HG02588 (cell line): Measurements from ENCODE around the gene LSMEM2.
"Not testable (repeated sequence)": the region's sequence is repeated elsewhere in the genome, so short reads cannot be mapped to it uniquely, and the experiment has no call there.

Source experiments
- ATAC-seq: cut with Tn5 transposase; IDR thresholded peaks from one replicate; pipeline ENCODE4 v1.9.1; 2021; ENCODE audit warnings: mild to moderate bottlenecking, moderate library complexity; ENCODE audit not compliant: unreplicated experiment

The LSMEM2 gene

DNA sequence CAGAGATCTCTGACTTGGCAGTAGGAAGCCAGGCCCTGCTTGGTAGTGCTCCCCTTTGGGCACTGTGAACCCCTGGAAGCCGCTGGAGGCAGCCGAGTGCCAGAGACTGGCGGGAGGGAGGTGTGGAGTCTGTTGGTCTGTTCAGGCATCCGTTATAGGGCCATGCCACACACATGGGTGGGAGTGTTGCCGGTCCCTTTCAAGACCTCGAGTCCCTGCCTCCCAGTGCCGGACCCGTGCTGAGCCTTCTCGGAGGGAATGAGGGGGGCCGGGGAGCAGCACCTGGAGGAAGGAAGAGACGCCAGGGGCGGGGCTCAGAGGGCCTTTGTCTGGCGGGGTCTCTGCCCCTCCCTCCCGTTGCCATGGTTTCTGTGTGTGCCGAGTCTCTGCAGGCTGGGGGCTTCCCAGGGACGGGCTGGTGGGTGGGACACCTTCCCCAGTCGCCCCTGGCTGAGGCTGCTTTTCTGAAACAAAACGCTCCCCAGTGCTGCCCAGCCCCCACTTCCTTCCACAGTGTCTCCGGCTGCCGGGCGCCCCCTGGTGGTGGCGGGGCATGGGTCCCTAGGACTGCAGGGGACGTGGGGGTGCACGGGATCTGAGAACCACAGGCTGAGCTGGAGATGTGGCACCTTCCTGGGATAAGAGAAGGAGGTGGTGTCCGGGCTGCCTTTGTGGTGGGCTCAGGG is 32.9 kb upstream of the LSMEM2 start:
- ATAC-seq = peak; percentile 56

DNA sequence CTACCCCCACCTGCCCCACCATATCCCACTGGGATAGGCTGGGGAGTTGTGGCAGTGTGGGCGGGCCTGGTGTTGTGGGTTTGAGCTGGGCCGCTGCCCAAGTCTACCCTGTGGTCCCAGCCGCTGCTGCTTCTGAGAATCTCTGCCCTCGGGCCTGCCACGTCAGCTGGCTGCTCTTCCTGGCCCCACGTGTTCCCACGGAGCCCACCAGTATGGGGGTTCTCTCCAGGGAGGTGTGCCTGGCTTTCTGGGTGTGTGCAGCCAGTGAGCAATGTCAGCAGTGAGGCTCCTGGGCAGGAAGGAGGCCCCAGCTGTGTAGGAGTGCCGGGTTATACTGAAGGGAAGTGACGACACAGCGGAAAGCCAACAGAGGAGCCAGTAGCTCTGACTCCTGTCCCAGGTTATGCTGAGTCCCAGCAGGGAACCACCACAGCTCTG is 32.4 kb upstream of the LSMEM2 start:
- peak; percentile 35 for ATAC-seq

DNA sequence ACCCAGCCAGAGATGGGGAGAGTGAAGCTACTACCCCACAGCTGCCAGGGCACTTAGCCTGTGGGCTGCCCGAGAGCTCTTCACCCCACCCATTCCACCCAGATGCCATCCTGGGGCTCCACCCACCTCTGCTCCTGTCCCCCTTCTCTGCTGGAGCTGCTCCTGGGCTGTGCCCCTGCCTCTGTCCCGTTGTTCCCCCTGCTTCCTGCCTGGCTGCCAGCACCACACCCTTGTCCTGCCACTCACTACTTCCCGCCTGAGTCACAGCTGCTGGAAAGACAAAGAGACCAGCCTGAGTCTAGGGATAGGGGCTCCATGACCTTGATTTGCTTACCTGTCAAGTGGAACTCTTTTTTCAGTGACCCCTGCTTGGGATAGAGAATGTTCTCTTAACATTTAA is 30.5 kb upstream of the LSMEM2 start:
- no peak for ATAC-seq

DNA sequence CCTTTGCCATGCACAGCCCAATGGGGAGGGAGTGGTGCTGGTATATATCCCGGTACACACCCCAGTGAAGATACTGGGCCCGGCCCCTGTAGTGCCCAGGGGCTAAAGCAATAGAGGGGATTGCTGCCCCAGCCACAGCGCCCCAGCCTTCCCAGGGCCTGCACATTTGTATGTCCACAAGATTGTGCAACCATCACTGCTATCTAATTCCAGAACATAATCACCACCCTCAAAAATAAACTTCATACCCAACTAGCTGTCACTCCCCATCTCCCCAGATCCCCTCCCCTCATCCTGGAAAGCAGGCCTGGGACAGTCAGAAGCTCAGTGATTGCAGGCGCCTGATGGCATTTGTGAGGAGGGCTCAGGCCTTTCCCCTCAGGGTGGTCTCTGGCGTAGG is 29.4 kb upstream of the LSMEM2 start:
- ATAC-seq = no peak

DNA sequence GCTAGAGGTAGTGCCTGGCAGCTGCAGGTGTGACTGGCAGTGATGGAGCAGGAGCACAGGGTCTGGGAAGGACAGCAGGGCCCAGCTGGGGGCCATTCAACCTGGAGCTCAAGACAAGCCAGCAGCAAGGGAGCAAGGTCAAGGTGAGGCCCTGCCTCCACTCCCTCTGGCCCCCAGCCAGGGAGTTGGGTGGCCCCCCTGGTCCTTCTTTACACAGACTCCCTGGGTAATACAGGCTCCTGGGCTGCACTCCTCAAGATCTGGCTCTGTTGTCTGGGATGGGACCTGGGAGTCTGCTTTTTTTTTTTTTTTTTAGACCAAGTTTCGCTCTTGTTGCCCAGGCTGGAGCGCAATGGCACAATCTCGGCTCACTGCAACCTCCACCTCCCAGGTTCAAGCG is 28.4 kb upstream of the LSMEM2 start:
- no peak for ATAC-seq

DNA sequence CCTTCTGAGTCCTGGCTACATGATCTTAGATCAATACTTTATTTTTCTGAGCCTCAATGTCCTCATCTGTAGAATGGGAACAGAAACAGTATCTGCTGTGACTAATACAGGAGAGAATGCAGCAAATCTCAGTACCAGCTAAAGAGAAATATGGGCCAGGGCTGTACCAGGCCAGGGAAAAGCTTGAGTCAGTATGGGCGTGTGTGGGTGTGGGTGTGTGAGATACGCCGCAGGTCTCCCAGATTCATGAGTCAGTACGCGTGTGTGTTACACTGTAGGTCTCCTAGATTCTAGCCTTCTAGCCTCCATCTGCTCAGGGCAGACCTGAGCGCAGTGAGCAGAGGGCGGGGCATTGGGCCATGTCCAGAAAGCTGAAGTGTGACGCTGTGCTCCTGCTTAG is 27.7 kb upstream of the LSMEM2 start:
- no peak for ATAC-seq

DNA sequence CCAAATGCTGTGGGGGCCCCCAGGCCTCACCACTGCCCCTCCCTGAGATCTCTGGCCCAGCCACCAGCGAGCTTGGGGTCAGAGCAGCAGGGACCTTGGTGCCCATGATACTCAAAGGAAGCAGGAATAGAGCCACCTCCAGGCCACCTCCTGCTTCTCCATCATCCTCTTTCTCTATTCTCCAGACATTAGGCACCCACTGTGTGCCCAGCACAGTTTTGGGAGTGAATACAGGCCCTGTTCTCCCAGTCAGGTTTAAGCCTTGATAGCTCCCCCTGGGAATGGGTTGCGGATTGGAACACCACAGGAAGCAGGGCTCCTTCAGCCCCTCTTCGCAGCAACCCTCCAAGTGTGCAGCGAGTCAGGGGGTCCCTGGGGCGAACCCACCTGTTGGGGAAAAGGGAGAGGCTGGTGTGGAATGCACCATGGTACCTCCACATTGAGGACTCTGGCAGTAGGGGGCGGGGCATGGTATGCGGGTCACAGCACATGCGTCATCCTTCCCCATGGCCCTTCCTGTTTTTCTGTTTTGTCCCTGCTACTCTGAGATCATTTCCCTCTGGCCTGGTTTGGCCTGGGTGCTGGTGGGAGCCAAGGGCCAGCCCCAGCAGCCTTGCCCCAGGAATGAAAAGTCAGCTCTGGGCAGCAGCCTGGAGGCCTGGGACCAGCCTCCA is 24.2 kb upstream of the LSMEM2 start:
- no peak for ATAC-seq

DNA sequence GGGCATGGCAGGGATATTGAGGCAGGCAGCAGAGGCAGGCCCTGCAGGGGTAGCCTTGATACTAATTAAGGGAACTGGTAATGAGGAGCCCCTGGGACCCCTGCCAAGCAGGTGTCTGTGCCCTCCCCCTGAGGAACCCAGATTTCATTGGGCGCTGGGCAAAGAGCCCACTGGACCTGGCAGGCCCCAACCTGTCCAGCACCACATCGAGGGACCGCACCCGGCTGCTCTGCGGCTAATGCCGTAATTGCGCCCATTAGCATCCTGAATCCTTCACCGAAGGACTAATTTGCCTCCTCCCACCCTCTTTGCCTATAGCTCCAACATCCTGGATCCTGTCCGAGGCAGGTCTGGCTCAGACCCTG is 23.7 kb upstream of the LSMEM2 start:
- ATAC-seq = no peak

DNA sequence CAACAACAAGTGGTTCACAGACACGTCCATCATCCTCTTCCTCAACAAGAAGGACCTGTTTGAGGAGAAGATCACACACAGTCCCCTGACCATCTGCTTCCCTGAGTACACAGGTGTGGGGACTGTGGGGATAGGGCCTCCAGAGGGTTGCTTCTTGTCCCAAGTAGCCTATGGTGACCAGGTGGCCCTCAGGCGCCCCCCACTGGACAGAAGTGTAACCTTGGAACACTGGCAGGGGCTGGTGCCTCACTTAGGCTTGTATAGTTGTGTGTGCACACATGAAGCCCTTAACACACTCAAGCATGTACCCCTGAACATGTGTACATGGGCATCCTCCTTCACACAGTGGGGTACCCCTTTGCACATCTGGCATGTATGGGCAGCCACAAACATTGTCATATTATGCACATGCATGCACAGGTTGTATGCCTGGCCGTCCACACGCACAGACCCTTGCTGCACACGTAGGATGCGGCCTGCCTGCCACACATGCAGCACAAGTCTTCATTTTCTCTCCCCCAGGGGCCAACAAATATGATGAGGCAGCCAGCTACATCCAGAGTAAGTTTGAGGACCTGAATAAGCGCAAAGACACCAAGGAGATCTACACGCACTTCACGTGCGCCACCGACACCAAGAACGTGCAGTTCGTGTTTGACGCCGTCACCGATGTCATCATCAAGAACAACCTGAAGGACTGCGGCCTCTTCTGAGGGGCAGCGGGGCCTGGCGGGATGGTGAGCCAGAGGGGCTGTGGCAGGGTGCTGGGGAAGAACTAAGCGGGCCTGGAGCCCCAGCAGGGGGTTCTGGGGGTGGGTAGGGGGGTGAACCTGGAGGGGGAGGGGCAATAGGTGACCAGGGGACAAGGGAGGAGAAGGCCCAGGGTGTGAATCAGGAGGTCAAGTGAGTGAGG is 21.7 kb upstream of the LSMEM2 start:
- ATAC-seq = no peak

DNA sequence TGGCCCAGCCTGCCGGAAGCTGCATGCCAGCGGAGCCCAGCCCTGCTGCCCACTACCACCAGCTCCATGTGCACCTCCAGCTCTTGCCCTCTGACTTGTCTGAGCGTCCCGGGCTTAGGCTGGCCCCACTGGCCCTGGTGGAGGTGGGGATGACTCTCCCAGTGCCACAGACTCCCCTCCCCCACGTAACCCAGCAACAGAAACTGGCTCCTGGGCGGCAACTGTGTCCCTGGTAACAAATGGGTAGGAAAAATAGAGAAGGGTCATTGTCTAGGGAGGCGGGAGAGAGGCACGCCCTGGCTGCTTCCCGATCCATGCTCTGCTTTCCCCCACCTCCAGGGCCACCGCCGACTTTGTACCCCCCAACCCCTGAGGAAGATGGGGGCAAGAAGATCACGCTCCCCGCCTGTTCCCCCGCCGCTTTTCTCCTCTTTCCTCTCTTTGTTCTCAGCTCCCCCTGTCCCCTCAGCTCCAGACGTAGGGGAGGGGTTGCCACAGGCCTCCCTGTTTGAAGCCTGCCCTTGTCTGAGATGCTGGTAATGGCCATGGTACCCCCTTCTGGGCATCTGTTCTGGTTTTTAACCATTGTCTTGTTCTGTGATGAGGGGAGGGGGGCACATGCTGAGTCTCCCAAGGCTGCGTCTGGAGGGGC is 20.7 kb upstream of the LSMEM2 start:
- no peak for ATAC-seq

DNA sequence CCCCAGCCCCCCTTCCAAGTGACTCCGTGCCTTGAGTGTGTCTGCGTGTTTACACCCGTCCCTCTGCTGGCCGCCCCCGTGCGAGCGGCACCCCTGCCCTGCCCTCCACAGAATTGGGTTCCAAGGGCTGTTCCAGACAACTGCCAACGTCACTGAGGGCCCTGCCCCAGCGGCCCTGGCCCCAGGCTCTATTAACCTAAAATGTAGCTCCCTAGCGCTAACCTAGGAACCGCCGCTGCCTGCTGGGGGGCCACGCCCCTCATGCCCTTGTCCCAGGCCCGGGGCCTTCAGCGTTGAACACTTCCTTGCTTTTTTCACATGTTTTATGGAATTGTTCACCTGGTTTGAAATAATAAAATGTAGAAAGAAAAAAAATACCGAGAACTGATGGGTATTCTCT is 19.9 kb upstream of the LSMEM2 start:
- ATAC-seq = no peak

DNA sequence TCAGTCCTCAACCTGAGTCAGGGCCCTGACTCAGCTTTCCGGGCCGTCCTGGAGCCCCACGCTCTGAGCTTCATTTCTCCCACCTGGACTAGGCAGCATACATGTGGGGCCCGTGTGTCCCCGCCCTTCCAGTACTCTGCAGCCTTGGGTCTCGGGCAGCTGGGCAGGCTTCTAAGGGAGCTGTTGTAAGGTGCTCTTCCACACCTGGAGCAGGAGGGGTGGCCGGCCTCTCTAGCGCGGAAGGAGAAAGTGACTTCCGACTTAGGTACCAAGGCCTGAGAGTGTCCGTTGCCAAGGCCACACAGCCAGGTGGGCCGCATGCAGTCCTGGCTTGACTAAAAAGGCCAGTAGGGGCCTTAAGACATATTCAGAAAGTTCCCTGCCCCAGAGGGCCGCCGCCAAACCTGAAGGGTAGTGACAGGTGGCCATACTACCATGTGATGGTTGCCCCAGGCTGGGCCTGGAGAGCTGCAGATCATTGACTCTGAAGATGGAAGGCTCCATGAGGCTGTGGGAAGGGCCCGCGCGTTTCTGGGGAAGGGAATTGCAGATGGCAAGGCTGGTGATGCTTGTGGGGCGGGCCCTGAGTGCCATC is 19.4 kb upstream of the LSMEM2 start:
- ATAC-seq = no peak

DNA sequence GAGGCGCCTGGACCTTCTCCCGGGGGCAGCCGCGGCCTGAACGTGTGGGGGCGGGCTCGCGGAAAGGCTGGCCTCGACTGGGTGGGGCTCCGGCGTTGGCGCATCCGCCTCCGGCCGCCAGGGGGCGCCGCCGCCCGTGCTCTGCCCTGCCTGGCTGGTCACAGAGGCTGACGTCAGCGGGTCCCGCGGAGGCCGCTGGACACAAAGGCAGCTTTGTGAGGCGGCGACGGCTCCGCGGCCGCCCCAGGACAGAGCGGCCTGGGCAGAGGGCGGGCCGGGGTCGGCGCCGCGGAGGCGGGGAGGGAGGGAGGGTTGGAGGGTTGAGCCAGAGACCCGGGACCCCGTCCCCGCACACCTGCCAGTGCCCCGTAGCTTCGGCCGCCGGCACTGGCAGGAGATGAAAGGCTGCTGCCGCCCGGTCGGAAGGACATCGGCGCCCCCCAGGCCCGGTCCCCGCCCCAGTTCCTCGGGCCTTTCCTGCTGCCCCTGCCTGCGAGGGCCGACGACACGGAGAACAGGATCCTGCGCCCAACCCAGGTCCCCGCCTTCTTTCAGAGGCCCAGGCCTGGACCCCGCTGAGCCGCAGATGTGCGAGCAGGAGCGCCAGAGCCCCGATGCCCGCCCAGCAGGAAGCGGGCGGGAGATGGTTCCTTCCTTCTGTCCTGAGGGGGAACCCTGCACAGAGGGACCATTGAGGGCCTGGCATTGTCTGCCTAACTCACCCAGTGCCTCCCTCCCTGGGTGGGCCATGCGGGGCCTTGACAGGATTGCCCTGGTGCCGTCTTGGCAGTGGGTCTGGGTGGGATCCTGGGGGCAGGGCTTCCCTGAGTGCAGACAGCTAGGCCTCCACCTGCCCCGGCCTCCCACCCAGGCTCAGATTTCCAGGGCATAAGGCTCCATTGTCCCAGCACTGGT is 18.6 kb upstream of the LSMEM2 start:
- ATAC-seq = peak; percentile 80

DNA sequence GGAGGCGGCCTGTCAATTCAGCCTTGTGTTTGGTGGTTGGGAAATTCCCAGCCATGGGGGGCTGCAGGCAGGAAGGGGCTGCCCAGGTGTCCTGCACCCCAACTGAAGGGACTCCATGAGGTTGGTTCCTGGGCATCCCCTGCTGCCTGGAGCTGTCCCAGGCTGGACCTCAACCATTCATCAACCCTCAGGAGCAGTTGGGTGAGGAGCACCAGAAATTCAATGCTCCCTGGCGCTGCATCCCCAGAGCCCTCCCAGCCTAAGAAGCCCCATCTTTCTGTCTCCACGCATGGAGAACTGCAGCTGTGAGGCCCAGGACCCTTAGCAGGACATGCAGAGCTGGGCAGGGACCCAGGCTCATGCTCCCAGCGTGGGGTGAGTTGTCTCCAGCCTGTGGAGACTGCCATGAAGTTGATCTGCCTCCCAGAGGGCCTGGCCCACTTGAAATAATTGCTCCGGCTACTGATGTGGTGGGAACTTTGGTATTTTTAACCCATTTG is 17.9 kb upstream of the LSMEM2 start:
- ATAC-seq = no peak

DNA sequence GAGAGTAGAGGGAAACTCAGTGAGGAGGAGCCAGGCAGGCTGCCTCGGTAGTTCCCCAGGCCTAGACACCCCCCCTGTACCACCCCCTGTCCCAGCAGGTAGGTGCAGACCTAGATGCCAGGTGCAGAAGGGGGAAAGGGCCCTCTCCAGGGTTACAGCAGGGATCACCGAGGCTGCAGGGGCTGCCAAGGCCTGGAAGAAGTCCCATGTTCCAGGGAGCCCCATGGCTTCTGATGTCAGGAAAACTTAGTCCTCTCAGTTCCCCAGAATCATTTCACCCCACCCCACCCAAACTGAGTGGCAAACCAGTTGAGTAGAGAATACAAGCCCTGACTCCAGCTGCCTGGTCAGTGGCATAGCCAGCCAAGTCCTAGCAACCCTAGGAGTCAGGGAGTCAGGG is 17.4 kb upstream of the LSMEM2 start:
- no peak for ATAC-seq

DNA sequence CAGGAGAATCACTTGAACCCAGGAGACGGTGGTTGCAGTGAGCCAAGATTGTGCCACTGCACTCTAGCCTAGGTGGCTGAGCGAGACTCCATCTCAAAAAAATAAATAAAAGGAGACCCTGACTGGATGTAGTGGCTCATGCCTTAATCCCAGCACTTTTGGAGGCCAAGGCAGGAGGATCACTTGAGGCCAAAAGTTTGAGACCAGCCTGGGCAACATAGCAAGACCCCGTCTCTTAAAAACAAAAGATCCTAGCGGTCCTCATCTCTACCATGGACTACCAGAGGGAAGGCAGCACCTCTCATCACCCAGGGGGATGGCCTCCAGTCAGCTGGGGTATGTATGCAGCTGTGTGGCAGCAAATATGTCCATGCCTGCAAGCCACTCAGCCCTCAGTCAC is 16.7 kb upstream of the LSMEM2 start:
- ATAC-seq = not testable (repeated sequence)

DNA sequence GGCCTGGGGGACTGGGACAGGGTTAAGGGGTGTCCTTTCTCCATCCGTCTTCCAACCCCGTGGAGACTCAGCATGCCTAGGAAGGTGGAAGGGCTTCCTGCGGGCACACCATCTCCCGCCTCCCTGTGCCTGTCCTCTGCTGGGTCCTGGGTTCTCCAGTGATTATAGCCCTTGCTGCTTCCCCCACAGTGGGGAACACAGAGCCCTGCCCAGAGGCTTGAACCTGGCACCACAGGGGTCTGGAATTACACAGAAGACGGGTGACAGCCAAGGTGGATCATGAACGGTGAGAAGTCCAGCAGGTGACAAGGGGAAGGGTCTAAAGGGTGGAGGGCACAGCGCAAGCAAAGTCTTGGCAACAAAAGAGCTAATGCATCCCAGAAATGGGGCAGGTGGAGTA is 16.1 kb upstream of the LSMEM2 start:
- no peak for ATAC-seq

DNA sequence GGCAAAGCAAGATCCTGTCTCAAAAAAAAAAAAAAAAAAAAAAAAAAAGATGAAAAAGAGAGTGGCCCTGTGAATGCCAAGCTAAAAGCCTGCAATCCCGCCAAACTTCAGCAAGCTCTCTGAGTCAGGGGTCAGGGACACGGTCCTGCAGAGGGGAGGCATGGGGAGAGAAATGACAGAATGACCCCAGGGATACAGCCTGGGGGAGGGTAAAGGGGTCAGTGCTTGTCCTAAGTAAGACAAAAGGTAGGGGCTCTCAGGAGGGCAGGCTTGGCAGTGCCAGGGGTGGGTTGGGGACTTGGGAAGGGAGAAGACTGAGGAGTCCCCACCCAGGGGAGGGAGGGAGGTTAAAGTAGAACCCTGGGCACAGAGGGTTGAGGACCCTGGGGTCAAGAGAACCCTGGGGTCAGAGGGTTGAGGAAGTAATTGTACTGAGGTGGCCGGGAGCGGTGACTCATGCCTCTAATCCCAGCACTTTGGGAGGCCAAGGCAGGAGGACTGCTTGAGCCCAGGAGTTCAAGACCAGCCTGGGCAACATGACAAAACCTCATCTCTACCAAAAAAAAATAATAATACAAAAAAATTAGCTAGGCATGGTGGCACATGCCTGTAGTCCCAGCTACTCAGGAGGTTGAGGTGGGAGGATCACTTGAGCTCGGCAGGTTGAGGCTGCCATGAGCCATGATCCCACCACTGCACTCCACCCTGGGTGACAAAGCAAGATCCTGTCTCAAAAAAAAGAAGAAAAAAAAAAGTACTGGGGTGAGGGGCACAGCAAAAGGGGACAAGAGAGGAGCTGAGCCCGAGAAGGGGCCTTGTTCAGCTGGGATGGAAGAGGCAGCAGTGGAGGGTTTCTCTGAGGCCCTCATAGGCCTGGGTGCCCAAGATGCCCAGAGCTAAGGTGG is 15.2 kb upstream of the LSMEM2 start:
- no peak for ATAC-seq
